IMR-90 (cell line): ENCODE measurements around the gene KRT8. TPM values are rescaled to one million over a fixed set of nuclear protein-coding genes. Genes with fewer than 3 reads are reported as not detected.
A peak's percentile ranks its signal among the peaks of the same experiment; 100 is the strongest.

Experiments
- ATAC-seq: fragments of 200-7000 bp; cut with Tn5 transposase; 2 replicates; pipeline ENCODE4 v1.9.1; 2020; ENCODE audit warnings: low read depth, mild to moderate bottlenecking, moderate library complexity
- BruUV-seq: library from RNA; stranded (reverse); fragments of 400-500 nt; replicated peaks from 2 replicates; lab custom pipeline; 2021; lab: Mats Ljungman, UMichigan
- CTCF ChIA-PET: fragments of 300-600 bp; formaldehyde crosslinking; extraction: SDS; loops from one replicate; lab custom pipeline; 2021; ENCODE audit warnings: antibody characterized with exemption; lab: Yijun Ruan, JAX
- POLR2A ChIA-PET: fragments of 300-600 bp; sonication (Branson Sonifier 250); formaldehyde crosslinking; loops from one replicate; lab custom pipeline; 2022; ENCODE audit warnings: antibody characterized with exemption; ENCODE audit not compliant: unreplicated experiment; lab: Charles Lee
- DNase-seq: peaks from one replicate; pipeline ENCODE4 v3.0.0; 2013
- H2AFZ ChIP-seq: replicated peaks from 2 replicates; pipeline ENCODE3; 2013; ENCODE audit warnings: low read length, mild to moderate bottlenecking; ENCODE audit not compliant: poor library complexity
- H2AK5ac ChIP-seq: 2 replicates; pipeline ENCODE4 v1.6.1; 2013; ENCODE audit warnings: low read depth, low read length, inconsistent platforms
- H2AK9ac ChIP-seq: replicated peaks from 2 replicates; pipeline ENCODE3; 2013; ENCODE audit warnings: mild to moderate bottlenecking, low read depth, low read length, moderate library complexity; ENCODE audit not compliant: poor library complexity
- H2BK120ac ChIP-seq: 2 replicates; pipeline ENCODE4 v1.6.1; 2013; ENCODE audit warnings: low read depth, low read length, inconsistent platforms
- H2BK15ac ChIP-seq: 3 replicates; pipeline ENCODE4 v1.6.1; 2013; ENCODE audit warnings: low read depth, low read length, inconsistent platforms
- H2BK20ac ChIP-seq: 2 replicates; pipeline ENCODE4 v1.6.1; 2013; ENCODE audit warnings: low read depth, mild to moderate bottlenecking, inconsistent platforms, low read length, moderate library complexity
- H2BK5ac ChIP-seq: 2 replicates; pipeline ENCODE4 v1.6.1; 2013; ENCODE audit warnings: mild to moderate bottlenecking, low read depth, low read length, inconsistent platforms; ENCODE audit not compliant: poor library complexity, severe bottlenecking
- H3K14ac ChIP-seq: replicated peaks from 2 replicates; pipeline ENCODE4 v1.6.1; 2013; ENCODE audit warnings: low read depth, low read length, inconsistent platforms
- H3K18ac ChIP-seq: 2 replicates; pipeline ENCODE4 v1.6.1; 2013; ENCODE audit warnings: low read depth, low read length, control low read depth
- H3K23ac ChIP-seq: 2 replicates; pipeline ENCODE4 v1.6.1; 2013; ENCODE audit warnings: low read depth, low read length, inconsistent platforms
- H3K27ac ChIP-seq: 2 replicates; pipeline ENCODE4 v1.5.1; 2013; ENCODE audit warnings: mild to moderate bottlenecking, control low read depth, low read length; ENCODE audit not compliant: insufficient read depth
- H3K27me3 ChIP-seq: 2 replicates; pipeline ENCODE4 v1.6.1; 2013; ENCODE audit warnings: low read length; ENCODE audit not compliant: control insufficient read depth, insufficient read depth
- H3K36me3 ChIP-seq: 2 replicates; pipeline ENCODE4 v1.6.1; 2013; ENCODE audit warnings: low read length, mixed read lengths; ENCODE audit not compliant: control insufficient read depth, insufficient read depth
- H3K4ac ChIP-seq: 2 replicates; pipeline ENCODE4 v1.6.1; 2013; ENCODE audit warnings: low read depth, low read length, inconsistent platforms
- H3K4me1 ChIP-seq: 2 replicates; pipeline ENCODE4 v1.6.1; 2013; ENCODE audit warnings: low read length, mixed read lengths; ENCODE audit not compliant: control insufficient read depth, insufficient read depth
- H3K4me2 ChIP-seq: 2 replicates; pipeline ENCODE4 v1.6.1; 2013; ENCODE audit warnings: low read depth, mild to moderate bottlenecking, control low read depth, low read length, moderate library complexity
- H3K4me3 ChIP-seq: 2 replicates; pipeline ENCODE4 v1.5.1; 2013; ENCODE audit warnings: low read depth, mild to moderate bottlenecking, control low read depth, low read length, moderate library complexity; ENCODE audit not compliant: insufficient read depth
- H3K56ac ChIP-seq: 2 replicates; pipeline ENCODE4 v1.6.1; 2013; ENCODE audit warnings: low read length, inconsistent platforms; ENCODE audit not compliant: insufficient read depth; ENCODE audit errors: extremely low read depth
- H3K79me1 ChIP-seq, 2 experiments: 2 replicates each; pipeline ENCODE4 v1.6.1; 2013; ENCODE audit warnings: low read length in 2 of 2, inconsistent platforms in 1 of 2, low read depth in 1 of 2
- H3K9ac ChIP-seq: 2 replicates; pipeline ENCODE4 v1.6.1; 2013; ENCODE audit warnings: low read depth, low read length, control low read depth
- H3K9me1 ChIP-seq: 2 replicates; pipeline ENCODE4 v1.6.1; 2013; ENCODE audit warnings: low read length, inconsistent platforms; ENCODE audit not compliant: insufficient read depth
- H3K9me3 ChIP-seq: 2 replicates; pipeline ENCODE4 v1.6.1; 2013; ENCODE audit warnings: low read length; ENCODE audit not compliant: control insufficient read depth, insufficient read depth
- H4K20me1 ChIP-seq: 2 replicates; pipeline ENCODE4 v1.6.1; 2013; ENCODE audit warnings: low read length, inconsistent platforms; ENCODE audit not compliant: insufficient read depth
- H4K5ac ChIP-seq: 2 replicates; pipeline ENCODE4 v1.6.1; 2013; ENCODE audit warnings: mild to moderate bottlenecking, low read depth, low read length, control low read depth
- H4K8ac ChIP-seq, 2 experiments: 2 replicates each; pipeline ENCODE4 v1.6.1; 2013; ENCODE audit warnings: low read depth in 2 of 2, low read length in 2 of 2, control low read depth in 1 of 2, inconsistent platforms in 1 of 2
- H4K91ac ChIP-seq: 2 replicates; pipeline ENCODE4 v1.6.1; 2013; ENCODE audit warnings: low read depth, low read length, inconsistent platforms; ENCODE audit not compliant: insufficient read depth
- CEBPB ChIP-seq: IDR thresholded peaks from 2 replicates; pipeline ENCODE4 v1.6.1; 2012; ENCODE audit warnings: low read depth, low read length, improper control_type of control experiment
- FOS ChIP-seq: fragments of 150-350 bp; IDR thresholded peaks from 2 replicates; pipeline ENCODE4 v1.6.1; 2016; ENCODE audit warnings: low read depth, low read length
- RAD21 ChIP-seq: IDR thresholded peaks from 2 replicates; pipeline ENCODE4 v1.6.1; 2012; ENCODE audit warnings: low read length, improper control_type of control experiment
- WGBS, 2 experiments: methylation state at CpG; one replicate each; pipeline versions ENCODE4 v1.1.5 to v1.1.7; 2013; ENCODE audit warnings: missing lambda C conversion rate in 2 of 2; ENCODE audit not compliant: insufficient read length in 1 of 2; ENCODE audit errors: extremely low coverage in 2 of 2; 5-methylcytosine and 5-hydroxymethylcytosine counted together
- dilution Hi-C: fragments of 300-500 bp; cut with HindIII; formaldehyde crosslinking; loops from one replicate; pipeline ENCODE4 v1.14.3; 2018; ENCODE audit warnings: low sequenced_read_pairs; ENCODE audit not compliant: unreplicated experiment
- in situ Hi-C: fragments of 300-500 bp; cut with MboI; formaldehyde crosslinking; loops from 3 replicates; pipeline ENCODE4 v1.14.3; 2019; ENCODE audit warnings: low sequenced_read_pairs, inconsistent platforms, mixed read lengths
- intact Hi-C: fragments of 100-400 bp; cut with micrococcal nuclease; formaldehyde crosslinking; loops from 2 replicates; pipeline ENCODE4 v1.10.0; 2022
- polyA plus RNA-seq, 3 experiments: library from polyadenylated mRNA; depleted of rRNA; stranded (reverse); fragments of >200 nt; gene quantifications; 2 replicates each; pipeline ENCODE4 v1.2.3, GENCODE V29; 2012; ENCODE audit warnings: low replicate concordance in 1 of 3
- total RNA-seq: library from RNA; depleted of rRNA; stranded (reverse); fragments of >200 nt; gene quantifications from 2 replicates; pipeline ENCODE4 v1.2.3, GENCODE V29; 2012

KRT8 gene
- total and polyA plus RNA-seq, 2 of the 4 experiments (the other 2 are of a cell fraction), result 10.9 to 39.3 TPM

- Histone ChIP-seq H3K27ac (no peak overlapping the region), H3K27me3 (no peaks in the 10 kb centered on the region), H2BK15ac (no peak overlapping the region), H3K9ac (no peak overlapping the region), H2BK5ac (no peak overlapping the region), H3K79me1 (peaks cover 7 to 25% of the 10 kb centered on the region in 2 experiments; a peak in 2 of 4 replicates), H3K14ac (no peak overlapping the region), H2BK120ac (no peak overlapping the region), H3K56ac (no peak overlapping the region), H4K5ac (no peak overlapping the region), H3K18ac (no peak overlapping the region), H3K36me3 (no peaks in the 10 kb centered on the region), H3K4ac (no peak overlapping the region), H3K4me3 (no peak overlapping the region), H3K4me1 (peaks cover 21% of the 10 kb centered on the region), H4K91ac (no peak overlapping the region), H2BK20ac (no peak overlapping the region), H4K8ac (no peak overlapping the region), H4K20me1 (no peaks in the 10 kb centered on the region), H2AK9ac (no peak overlapping the region), H3K4me2 (no peak overlapping the region), H3K23ac (no peak overlapping the region), H3K9me1 (peaks cover 11% of the 10 kb centered on the region; the same call in 1 of the 2 replicates), H3K9me3 (no peaks in the 10 kb centered on the region; the same call in 1 of the 2 replicates), H2AFZ (no peak overlapping the region), H2AK5ac (peak overlapping the region; percentile 17; the same call in 1 of the 2 replicates)
- intact Hi-C loops, result no loop called here
- DNase-seq, result peak; percentile 45
- dilution Hi-C loops, result no loop called here
- in situ Hi-C loops, result no loop called here
- BruUV-seq, result no TSS peak
- POLR2A ChIA-PET, result no interaction called here
- CTCF ChIA-PET, result interaction anchor here (1.0 kb wide), 1 partner anchor 57 kb away, joined by 3 read pairs; no protein-coding TSS in a partner anchor
- TF ChIP-seq FOS (no peak), RAD21 (no peak), CEBPB (peak; percentile 46; the same call in 1 of the 2 replicates)
- no peak for ATAC-seq
- WGBS, 2 experiments, result 93% methylated on average over 7 of the region's 11 CpGs; no CpG with 5 or more reads in 1 of the 2 experiments
These were observed 37.4 kb upstream of the KRT8 start for GRCh38 chr12:52942066-52942900.
